GM19351 (cell line): ENCODE measurements around the gene IFT88.
A peak's percentile ranks its signal among the peaks of the same experiment; 100 is the strongest.

Source experiments
- ATAC-seq: cut with Tn5 transposase; IDR thresholded peaks from one replicate; pipeline ENCODE4 v1.9.1; 2021; ENCODE audit warnings: mild to moderate bottlenecking, moderate library complexity; ENCODE audit not compliant: unreplicated experiment

Gene IFT88

DNA sequence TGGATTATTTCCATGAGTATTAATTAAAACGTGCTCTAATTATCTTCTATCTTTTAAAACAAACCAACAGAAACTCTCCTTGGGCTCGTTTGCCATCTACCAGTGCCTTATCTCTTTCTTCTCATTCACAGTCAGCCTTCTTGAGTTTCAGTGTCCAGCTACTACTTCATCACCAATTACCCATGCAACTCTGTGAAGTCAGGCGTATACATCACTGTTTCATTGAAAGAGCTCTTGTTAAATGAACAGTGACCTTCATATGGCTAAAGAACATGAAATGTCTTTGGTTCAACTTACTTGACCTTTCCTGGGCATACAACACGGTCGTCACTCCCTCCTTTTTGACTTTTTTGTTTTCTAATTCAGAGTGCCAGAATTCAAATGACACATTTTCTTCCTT lies 5.2 kb upstream of the IFT88 start:
- ATAC-seq, result no peak

DNA sequence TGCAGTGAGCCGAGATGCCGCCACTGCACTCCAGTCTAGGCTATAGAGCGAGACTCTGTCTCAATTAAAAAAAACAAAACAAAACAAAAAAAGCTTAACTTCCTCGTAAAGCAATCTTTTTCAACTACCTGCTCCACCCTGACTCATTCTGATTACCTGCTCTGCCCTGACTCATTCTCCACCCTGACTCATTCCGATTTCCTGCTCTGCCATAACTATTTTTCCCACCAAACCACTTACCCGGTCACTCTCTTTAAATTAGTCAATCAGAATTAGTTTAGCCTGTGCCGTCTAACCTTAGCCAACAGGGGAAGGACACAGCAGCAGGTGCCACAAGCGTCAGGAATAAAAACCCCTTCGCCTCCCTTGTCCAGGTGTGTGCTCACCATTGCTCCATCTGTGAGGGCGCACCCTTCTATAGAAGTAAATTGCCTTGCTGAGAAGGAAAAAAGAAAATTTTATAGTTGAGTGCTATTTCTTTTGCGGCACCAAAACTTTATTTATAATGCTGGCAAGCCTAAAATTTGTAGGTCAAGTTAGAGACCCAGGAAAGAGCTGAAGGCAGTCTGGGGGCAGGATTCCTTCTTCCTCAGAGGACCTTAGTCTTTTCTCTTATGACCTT lies 1.7 kb upstream of the IFT88 start:
- ATAC-seq, result no peak

DNA sequence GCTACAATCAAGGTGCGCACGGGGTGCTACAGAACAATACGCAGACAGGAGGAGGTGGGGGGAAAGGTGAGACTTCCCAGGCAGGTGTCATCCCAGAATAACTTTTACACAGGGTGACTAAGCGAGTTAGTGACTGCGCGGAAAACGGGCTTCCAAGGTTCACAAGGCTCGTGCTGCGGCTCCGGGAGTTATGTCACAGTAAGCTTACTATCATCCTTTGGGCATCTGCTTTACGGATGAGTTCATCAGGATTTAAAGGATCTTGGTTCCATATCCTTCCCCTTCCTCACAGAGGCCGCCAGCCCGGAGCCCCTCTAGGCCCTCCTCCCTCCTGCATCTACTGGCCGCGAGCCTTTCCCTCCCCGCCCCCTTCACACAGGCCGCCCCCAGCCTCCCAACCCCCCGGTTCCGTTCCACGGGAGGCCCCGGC lies 474 bp upstream of the IFT88 start:
- peak; percentile 39 for ATAC-seq

DNA sequence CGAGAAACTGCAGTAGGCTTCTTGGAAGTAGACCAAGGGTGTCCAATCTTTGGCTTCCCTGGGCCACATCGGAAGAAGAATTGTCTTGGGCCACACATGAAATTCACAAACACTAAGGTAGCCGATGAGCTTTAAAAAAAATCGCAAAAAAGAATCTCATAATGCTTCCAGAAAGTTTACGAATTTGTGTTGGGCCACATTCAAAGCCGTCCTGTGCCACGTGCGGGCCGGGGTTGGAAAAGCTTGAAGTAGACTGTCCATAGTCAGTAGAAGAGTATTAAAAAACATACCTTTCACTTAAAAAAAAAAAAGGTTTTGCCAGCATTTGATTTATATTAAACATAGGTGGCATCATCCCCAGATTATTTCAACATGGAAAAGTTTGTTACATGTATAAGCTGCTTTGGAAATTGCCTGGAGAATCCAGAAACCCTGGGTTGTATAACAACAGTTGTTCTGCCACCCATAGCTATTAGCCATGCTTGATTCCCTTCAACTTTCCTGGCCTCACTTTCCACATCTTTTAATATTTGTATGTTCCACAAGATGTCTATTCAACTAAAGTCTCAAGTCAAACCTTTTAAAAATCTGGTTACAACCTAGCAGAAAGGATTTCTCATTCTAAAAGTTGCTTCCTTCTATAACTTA lies 1.0 kb downstream of the IFT88 start:
- no peak for ATAC-seq

DNA sequence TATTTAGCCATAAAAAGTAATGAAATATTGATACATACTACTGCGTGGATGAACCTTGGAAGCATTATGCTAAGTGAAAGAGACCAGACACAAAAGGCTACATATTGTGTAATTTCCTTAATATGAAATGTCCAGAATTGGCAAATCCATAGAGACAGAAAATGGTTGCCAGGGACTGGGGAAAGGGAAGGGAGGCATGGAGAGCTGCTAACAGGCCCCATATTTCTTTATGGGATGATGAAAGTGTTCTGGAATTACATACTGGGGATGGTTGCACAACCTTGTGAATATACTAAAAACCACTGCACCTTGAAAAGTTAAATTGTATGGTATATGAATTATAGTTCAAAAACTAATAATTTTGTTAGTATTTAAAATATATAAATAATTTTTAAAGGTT lies 3.6 kb downstream of the IFT88 start:
- ATAC-seq, result no peak

DNA sequence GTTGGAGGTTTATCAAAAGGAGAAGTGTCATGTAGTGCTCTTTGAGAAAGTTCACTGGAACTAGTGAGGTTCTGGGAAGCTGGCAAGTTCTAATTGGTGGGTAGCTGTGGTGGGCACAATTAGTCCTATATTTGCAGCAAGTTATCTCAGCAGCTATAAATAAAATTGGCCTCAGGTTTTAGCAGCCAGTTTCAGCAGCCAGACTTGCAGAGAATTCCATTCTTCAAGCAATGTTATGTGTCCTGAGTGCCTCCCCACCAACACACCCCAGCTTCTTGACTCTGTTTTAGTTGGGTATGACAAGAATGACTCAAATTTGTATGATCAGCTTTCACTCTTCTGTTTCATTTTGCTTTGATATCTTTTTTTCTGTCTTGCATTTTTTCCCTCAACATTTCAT lies 4.7 kb downstream of the IFT88 start:
- ATAC-seq, result no peak

DNA sequence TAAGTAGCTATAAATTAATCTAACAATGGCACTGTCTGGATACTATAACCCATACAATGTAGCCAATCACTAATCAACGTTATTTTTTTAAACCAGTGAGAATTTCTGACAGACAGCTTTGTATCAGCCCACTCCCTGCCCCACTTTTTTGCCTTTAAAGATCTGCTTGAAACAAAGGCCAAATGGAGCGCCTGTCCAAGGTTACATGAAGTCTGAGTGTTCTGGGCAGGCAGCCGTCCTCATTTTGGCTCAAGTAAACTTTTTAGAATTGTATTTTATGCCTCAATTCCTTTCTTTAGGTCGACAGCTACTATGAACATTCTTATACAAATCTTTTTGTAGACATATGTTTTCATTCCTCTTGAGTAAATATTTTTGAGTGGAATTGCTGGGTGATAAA lies 6.2 kb downstream of the IFT88 start:
- no peak for ATAC-seq

DNA sequence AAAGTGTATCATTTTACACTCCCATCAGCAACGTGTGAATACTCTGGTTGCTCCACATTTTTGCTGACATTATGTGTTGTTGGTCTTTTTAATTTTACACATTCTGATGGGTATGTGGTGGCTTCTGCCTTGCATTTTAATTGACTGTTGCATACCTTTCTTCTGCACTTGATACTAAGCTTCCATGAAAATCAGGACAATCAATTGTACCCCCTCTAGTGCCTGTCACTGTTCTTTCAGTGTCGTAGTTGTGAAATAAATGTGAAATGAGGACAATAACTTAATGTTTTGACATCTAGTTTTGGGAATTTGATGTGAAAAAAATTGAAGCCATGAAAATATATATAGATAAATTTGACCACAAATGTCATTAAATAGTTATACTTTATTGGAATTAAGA lies 6.7 kb downstream of the IFT88 start:
- ATAC-seq, result no peak

DNA sequence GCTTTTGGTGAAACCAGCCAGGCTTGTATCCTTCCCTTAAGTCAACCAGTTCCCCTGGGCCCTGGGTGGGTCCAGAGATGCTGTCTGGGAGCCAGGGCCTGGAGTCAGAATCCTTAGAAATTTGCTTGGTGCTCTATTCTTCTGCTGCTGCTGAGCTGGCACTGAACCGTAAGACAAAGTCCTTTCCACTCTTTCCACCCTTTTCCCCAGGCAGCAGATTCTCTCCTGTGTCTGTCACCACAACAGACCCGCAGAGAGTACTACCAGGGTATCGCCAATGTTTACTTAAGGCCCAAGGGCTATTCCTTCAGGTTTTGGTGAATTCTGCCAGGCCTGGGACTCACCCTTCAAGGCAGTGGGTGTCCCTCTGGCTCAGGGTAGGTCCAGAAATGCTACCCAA lies 12.2 kb downstream of the IFT88 start:
- ATAC-seq, result no peak

DNA sequence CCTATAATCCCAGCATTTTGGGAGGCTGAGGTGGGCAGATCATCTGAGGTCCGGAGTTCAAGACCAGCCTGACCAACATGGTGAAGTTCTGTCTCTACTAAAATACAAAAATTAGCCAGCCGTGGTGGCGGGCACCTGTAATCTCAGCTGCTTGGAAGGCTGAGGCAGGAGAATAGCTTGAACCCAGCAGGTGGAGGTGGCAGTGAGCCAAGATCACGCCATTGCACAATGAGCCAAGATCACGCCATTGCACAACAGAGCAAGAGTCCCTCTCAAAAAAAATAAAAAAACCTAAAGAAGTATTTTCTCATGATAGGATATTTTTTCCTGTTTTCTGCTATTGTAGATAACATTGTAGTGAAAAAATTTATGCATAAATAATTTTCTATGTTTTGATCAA lies 13.3 kb downstream of the IFT88 start:
- ATAC-seq, result no peak

DNA sequence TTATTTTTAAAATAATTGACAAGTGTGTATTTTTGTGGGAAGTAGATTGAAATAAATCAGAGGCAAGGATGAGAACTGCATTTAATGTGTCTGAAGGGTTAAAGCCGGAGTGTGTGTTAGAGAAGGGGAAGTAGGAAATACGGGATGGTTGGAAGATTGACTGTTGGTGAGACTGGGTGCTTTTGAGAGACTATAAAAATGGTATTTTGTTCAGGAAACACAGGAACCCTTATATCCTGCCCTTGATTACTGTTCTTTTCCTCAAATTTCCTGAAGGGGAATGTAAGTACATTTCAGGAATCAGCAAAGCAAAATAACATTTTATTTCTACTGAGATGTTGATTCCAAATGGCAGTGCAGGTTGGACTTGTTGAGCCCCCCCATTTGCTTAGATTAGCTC lies 15.1 kb downstream of the IFT88 start:
- ATAC-seq, result no peak

DNA sequence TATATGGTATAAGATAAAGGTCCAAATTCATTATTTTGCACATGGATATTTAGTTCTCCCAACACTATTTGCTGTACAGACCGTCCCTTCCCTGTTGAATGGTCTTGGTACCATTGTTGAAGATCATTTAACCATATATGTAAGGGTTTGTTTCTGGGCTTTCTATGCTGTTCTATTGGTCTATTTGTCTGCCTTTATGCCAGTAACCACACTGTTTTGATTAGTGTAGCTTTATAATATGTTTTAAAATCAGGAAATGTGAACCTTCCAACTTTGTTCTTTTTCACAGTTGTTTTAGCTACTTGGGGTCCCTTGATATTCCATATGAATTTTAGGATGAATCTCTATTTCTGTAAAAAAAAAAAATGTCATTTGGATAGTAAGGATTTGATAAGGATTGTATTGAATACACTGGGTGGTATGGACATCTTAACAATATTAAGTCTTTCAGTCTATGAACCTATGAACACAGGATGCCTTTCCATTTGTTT lies 16.9 kb downstream of the IFT88 start:
- ATAC-seq, result no peak

DNA sequence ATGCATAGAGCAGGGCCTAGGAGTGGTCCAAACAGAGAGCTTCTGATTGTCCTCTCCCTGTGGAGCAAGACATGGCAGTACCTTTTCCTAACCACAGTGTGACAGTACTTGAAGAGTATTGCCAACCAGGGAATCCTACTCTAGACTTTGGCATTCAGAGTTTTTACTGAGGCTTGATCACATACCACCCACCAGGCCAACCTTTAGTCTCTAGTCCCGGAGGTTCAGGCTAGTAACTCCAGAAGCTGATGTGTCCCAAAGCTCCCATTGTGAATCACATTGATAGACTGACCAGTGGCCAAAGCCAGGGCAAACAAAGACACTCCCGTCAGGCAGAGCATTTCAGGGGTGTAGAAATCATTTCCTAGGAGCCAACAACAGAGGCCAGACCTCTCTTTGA lies 18.4 kb downstream of the IFT88 start:
- ATAC-seq, result no peak

DNA sequence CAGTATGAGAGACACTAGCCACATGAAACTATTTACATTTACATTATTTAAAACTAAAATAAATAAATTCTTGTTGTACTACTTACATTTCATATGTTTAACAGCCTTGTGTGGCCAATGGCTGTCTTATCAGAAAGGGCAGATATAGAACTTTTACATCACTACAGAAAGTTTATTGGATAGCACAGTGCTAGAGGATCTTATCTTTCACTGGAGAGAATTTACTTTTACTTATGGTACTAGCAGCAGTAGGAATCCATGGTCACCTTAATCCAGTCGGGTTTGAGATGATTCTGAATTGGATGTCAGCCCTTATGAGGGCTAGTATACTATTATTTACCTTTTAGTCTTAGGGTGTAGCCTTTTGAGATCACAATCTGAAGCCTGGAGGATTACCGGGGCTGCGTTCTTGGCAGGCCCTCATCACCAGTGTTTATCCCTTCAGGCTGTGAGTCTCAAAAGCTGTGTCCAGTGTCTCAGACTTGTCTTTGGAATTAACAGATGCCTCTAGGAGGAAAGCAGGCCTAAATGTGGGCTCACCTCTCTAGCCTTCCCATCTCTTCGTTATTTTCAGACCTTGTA lies 21.7 kb downstream of the IFT88 start:
- ATAC-seq, result no peak

DNA sequence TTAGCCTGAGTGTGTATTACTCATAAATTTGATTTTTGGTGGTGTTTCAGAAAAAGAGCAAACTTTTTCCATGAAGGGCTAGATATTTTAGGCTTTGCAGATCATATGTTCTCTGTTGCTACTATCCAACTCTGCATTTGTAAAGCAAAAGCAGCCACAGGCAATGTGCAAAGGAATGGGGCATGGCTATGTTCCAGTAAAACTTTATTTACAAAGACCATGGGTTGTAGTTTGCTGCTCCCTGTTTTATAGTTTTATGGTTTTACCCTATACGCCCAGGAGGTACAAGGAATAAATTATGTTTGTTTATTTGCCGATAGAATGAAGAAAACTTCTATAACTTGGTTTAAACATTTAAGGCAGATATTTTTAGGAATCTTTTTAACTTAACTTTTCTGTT lies 23.6 kb downstream of the IFT88 start:
- no peak for ATAC-seq

DNA sequence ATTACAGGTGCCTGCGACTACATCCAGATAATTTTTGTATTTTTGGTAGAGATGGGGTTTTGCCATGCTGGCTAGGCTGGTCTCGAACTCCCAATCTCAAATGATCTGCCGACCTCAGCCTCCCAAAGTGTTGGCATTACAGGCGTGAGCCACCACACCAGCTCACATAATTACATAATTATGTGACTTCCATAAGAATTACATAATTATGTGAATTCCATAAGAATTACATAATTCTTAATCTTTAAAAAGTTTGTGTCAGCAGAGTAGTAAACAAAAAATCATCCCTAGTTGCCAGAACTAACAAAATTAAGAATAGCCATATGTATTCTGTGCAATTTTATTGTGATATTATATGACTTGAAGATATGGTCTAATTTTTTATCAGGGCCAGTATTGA lies 25.6 kb downstream of the IFT88 start:
- no peak for ATAC-seq

DNA sequence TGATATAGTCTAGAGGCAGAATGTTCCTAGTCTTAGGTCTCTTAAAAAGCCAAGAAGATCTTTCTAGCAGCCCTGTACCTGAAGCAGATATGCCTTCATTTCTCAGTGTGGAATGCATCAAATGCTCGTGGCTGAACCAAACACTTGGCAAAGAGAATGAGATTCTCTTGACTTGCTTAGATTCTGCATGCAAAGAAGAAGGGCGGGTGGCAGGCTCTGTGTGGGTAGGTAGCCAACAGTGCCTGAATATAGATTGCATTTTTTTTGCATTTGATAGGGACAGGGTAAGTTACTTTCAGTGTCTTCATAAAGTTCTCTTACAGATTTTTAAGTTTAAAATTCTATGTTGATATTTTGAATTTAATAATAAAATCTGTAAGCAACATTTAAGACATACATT lies 27.3 kb downstream of the IFT88 start:
- no peak for ATAC-seq

DNA sequence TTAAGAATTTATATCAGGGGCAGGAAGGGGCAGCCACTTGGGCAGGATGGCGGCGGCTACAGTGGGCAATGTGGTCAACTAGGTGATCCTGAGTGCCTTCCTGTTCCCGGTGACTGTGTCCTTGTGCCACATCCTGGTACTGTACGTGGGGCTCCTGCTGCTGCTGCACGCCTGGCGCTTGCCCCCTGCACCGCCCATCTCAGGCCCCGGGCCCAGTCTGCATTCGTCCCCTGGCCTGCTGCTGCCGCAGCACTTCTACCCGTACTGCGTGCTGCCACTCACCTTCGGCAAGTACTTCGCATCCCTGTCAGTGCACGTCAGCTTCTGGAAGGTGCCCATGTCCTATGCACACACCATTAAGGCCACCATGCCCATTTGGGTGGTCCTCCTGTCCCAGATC lies 40.1 kb downstream of the IFT88 start:
- ATAC-seq, result no peak

DNA sequence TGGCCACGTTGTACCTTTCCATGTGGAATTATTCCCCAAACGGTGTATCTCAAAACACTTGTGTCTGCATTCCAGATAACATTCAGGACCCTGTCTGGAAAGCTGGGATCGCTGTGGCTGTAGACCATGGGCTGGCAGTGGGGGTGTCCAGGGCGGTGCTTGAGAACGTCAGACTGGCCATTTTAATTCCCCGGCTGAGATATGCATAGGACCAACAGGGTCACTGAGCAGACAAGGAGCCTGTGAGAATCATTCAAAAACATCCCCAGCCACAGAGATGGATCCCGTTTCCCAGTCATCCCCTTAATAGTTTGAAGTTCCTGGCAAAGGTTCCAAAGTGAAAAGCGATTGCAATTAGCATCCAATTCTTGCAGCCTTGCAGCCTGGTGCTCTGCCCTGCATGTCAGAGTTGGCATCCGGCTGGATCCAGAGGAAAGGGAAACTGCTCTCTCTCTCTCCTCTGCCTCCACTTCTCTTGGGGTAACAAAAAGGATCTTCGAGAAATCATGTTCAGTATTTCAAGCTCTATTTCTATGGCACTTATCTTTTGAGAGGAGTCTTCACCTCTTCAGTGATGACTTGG lies 41.6 kb downstream of the IFT88 start:
- no peak for ATAC-seq

DNA sequence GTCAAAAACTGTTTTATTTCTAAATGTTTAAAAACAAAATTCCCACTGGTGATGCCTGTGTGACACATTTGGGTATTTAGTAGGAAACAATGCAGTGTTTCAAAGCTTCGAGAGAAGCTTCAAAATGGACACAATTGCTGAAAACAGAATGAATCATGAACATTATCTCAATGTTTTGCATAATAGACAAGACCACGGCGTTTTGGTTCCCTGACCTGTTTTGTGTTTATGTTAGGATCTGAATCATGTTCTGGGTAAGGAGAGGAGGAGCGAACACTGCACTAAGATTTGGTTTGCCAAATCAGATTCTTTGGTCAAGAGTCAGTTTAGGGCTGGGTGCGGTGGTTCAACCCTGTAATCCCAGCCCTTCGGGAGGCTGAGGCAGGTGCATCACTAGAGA lies 42.2 kb downstream of the IFT88 start:
- ATAC-seq, result no peak

DNA sequence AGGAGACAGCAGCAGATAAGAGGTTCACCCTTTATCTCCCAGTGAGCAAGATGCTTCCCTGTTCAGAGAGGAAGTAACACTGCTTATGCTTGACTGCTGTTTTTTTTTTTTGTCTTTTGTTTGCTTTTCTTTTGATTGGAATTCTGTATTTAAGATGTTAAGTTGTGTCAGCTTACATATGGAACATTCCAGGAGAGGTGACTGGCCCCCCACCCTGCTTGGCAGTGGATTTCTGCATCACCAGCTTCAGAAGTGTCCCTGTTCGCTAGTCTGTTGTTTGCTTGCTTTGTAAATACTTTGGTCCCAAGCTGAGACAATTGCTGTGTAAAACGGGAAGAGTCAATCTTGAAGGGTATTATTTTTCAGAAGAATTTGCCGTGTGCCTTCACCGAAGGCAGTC lies 43.0 kb downstream of the IFT88 start:
- no peak for ATAC-seq
